Measurements from ENCODE around the gene MRGPRE. TPM values are rescaled to one million over a fixed set of nuclear protein-coding genes. Genes with fewer than 3 reads are reported as not detected.

The MRGPRE gene
- total RNA-seq, 6 experiments from 2014 or later = not detected

GRCh38 chr11:3216027-3216525 lies 16.1 kb downstream of the MRGPRE start:
- TF ChIP-seq CTCF (IDR thresholded peaks at IDR 0.05) = no peak
- peaks cover 7% of the 10 kb centered on the region for H3K9me3 Mint-ChIP-seq
- no peak for DNase-seq
- peaks cover 5% of the 10 kb centered on the region for H3K36me3 Mint-ChIP-seq (ENCODE audit: low read depth)
- peaks cover 6% of the 10 kb centered on the region for H3K4me1 Mint-ChIP-seq (ENCODE audit: low read depth)
- no peak overlapping the region for H3K4me3 Mint-ChIP-seq
- H3K27me3 Mint-ChIP-seq (ENCODE audit: insufficient read depth) = peaks cover 32% of the 10 kb centered on the region
- H3K27ac Mint-ChIP-seq = no peak overlapping the region

GRCh38 chr11:3215346-3216026 lies 16.7 kb downstream of the MRGPRE start:
- H3K4me3 Mint-ChIP-seq = no peak overlapping the region
- H3K36me3 Mint-ChIP-seq (ENCODE audit: low read depth) = peaks cover 5% of the 10 kb centered on the region
- H3K27ac Mint-ChIP-seq = no peak overlapping the region
- TF ChIP-seq CTCF (IDR thresholded peaks at IDR 0.05) = no peak
- DNase-seq = no peak
- H3K27me3 Mint-ChIP-seq (ENCODE audit: insufficient read depth) = peaks cover 32% of the 10 kb centered on the region
- H3K9me3 Mint-ChIP-seq = peaks cover 12% of the 10 kb centered on the region
- peaks cover 6% of the 10 kb centered on the region for H3K4me1 Mint-ChIP-seq (ENCODE audit: low read depth)

- Mint-ChIP-seq H3K36me3 (ENCODE audit: low read depth) (peaks cover 5% of the 10 kb centered on the region), H3K4me3 (no peak overlapping the region), H3K4me1 (ENCODE audit: low read depth) (peaks cover 6% of the 10 kb centered on the region), H3K9me3 (peaks cover 12% of the 10 kb centered on the region), H3K27ac (no peak overlapping the region), H3K27me3 (ENCODE audit: insufficient read depth) (peaks cover 26% of the 10 kb centered on the region)
- DNase-seq = no peak
- no peak for TF ChIP-seq CTCF (IDR thresholded peaks at IDR 0.05)
Measured at GRCh38 chr11:3214420-3214699, 17.9 kb downstream of the MRGPRE start.

GRCh38 chr11:3213659-3214419 lies 18.4 kb downstream of the MRGPRE start:
- Mint-ChIP-seq H3K27me3 (ENCODE audit: insufficient read depth) (peaks cover 26% of the 10 kb centered on the region), H3K27ac (no peak overlapping the region), H3K4me1 (ENCODE audit: low read depth) (peaks cover 6% of the 10 kb centered on the region), H3K9me3 (peaks cover 12% of the 10 kb centered on the region), H3K4me3 (no peak overlapping the region), H3K36me3 (ENCODE audit: low read depth) (peaks cover 5% of the 10 kb centered on the region)
- no peak for DNase-seq
- no peak for TF ChIP-seq CTCF (IDR thresholded peaks at IDR 0.05)

GRCh38 chr11:3208272-3208671 lies 23.9 kb downstream of the MRGPRE start:
- Mint-ChIP-seq H3K36me3 (ENCODE audit: low read depth) (peaks cover 5% of the 10 kb centered on the region; the same call in 1 of the 2 replicates), H3K4me1 (ENCODE audit: low read depth) (no peaks in the 10 kb centered on the region), H3K9me3 (peaks cover 12% of the 10 kb centered on the region), H3K4me3 (no peak overlapping the region), H3K27me3 (ENCODE audit: insufficient read depth) (peaks cover 31% of the 10 kb centered on the region), H3K27ac (no peak overlapping the region)
- DNase-seq = no peak
- TF ChIP-seq CTCF (IDR thresholded peaks at IDR 0.05) = no peak
